IPS-15b (cell line): ENCODE measurements around the gene ATMIN.

Experiments
- H3K27me3 ChIP-seq: one replicate; pipeline ENCODE4 v1.6.1; 2013; ENCODE audit warnings: low read length; ENCODE audit not compliant: control insufficient read depth, insufficient read depth
- H3K36me3 ChIP-seq: one replicate; pipeline ENCODE4 v1.6.1; 2013; ENCODE audit warnings: low read length; ENCODE audit not compliant: control insufficient read depth, insufficient read depth
- H3K4me1 ChIP-seq: one replicate; pipeline ENCODE4 v1.6.1; 2013; ENCODE audit warnings: mild to moderate bottlenecking, low read length; ENCODE audit not compliant: control insufficient read depth, insufficient read depth
- H3K4me3 ChIP-seq: one replicate; pipeline ENCODE4 v1.5.1; 2013; ENCODE audit warnings: low read depth, low read length
- H3K9ac ChIP-seq: one replicate; pipeline ENCODE4 v1.6.1; 2013; ENCODE audit warnings: low read depth, mild to moderate bottlenecking, low read length
- H3K9me3 ChIP-seq: one replicate; pipeline ENCODE4 v1.6.1; 2013; ENCODE audit warnings: mild to moderate bottlenecking, low read length; ENCODE audit not compliant: control insufficient read depth, insufficient read depth

Gene ATMIN

DNA sequence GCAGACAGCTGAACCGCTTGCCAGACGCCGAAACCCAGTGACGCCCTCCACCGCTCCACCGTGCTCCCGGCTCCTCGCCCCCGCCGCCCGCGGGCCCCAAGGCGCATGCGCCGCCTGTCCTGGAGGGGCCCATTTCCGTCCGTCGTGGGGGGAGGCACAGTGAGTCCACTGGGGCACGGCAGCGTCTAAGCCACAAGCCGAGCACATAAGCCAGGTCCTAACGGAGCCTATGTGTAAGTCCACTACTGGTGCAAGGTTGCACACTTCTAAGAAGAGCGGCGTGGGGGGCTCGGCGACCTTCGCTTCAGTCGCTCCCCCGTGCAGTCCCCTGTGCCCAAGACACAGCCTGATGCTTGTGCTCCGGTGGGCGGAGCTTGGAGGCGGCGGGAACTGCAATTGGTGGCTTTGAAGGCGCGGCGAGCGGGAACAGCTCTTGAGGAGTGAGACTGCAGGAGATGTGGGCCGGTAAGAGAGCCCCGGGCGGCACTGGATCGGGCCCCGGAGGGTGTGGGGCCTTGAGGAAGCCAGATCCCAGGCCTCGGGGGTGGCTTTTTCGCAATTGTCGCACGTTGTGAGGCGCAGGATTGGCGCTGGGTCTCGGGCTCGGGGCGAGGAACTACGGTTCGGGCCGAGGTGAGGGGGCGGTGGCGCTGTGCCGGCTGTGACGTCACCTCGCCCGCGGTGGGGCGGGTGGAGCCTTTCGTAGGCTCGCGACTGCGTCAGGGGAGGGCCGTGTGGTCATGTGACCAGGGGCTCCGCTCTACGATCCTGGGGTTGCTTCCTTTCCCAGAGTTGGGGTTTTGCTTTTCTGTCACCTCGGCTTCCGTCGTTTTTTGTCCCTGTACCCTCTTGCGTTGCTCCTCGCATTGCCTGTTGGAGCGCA is 28.6 kb upstream of the ATMIN start, which contains the start of the genes CENPN and CMC2:
Gene CENPN (plus strand): TSS at position 402 of the 883 bp plus-strand sequence. CDS start 4,726 bp downstream, outside the sequence.
Gene CMC2 (minus strand): TSS at position 73 of the 883 bp plus-strand sequence. CDS start 9,491 bp downstream, outside the sequence.
- no peaks in the 10 kb centered on the region for H3K4me1 ChIP-seq
- peak within 1 kb of the TSS; percentile 99 for H3K9ac ChIP-seq
- no peaks in the 10 kb centered on the region for H3K27me3 ChIP-seq
- H3K36me3 ChIP-seq = no peaks in the 10 kb centered on the region
- no peaks in the 10 kb centered on the region for H3K9me3 ChIP-seq
- H3K4me3 ChIP-seq = peak within 1 kb of the TSS; percentile 84

GRCh38 chr16:81008505-81008789 is 27.2 kb upstream of the ATMIN start:
- Histone ChIP-seq H3K4me3 (peak overlapping the region; percentile 84), H3K9me3 (no peaks in the 10 kb centered on the region), H3K4me1 (no peaks in the 10 kb centered on the region), H3K9ac (peak overlapping the region; percentile 99), H3K36me3 (peaks cover 4% of the 10 kb centered on the region), H3K27me3 (no peaks in the 10 kb centered on the region)

DNA sequence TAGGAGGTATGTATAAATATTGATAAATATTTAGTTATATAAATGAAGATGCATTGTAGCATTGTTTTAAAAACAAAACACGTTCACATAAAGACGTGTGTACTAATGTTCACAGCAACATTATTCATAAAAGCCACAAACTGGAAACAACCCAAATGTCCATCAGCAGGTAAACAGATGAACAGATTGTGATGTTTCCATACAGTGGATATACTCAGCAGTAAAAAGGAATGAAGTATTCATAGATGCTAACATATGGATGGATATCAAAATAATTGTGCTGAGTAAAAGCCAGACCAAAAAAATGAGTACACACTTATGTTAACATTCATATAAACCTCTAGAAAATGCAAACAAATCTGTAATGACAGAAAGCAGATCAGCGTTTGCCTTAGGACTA is 22.7 kb upstream of the ATMIN start:
- H3K9me3 ChIP-seq = no peaks in the 10 kb centered on the region
- no peaks in the 10 kb centered on the region for H3K4me1 ChIP-seq
- H3K4me3 ChIP-seq = no peak overlapping the region
- no peak overlapping the region for H3K9ac ChIP-seq
- no peaks in the 10 kb centered on the region for H3K27me3 ChIP-seq
- peaks cover 13% of the 10 kb centered on the region for H3K36me3 ChIP-seq

DNA sequence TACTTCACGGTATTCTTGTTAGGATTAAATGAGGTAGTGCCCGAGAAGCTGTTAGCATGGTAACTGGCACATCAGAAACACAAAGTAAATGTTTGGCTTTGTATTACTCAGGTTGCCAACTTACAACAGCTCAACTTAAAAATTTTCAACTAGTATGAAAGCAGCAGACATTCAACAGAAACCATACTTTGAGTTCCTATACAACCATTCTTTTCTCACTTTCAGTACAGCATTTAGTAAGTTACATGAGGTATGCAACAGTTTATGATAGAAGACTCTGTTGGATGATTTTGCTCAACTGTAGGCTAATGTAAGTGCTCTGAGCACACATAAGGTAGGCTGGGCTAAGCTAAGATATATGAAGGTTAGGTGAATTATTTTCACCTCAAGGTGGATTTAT is 21.0 kb upstream of the ATMIN start:
- H3K4me3 ChIP-seq = no peak overlapping the region
- no peaks in the 10 kb centered on the region for H3K4me1 ChIP-seq
- H3K36me3 ChIP-seq = peaks cover 17% of the 10 kb centered on the region
- H3K9ac ChIP-seq = no peak overlapping the region
- H3K9me3 ChIP-seq = no peaks in the 10 kb centered on the region
- no peaks in the 10 kb centered on the region for H3K27me3 ChIP-seq

GRCh38 chr16:81018496-81018895 is 17.1 kb upstream of the ATMIN start:
- Histone ChIP-seq H3K9me3 (no peaks in the 10 kb centered on the region), H3K36me3 (peaks cover 32% of the 10 kb centered on the region), H3K9ac (no peak overlapping the region), H3K4me1 (no peaks in the 10 kb centered on the region), H3K27me3 (no peaks in the 10 kb centered on the region), H3K4me3 (no peak overlapping the region)

GRCh38 chr16:81026429-81026828 is 9.2 kb upstream of the ATMIN start:
- no peaks in the 10 kb centered on the region for H3K27me3 ChIP-seq
- no peak overlapping the region for H3K4me3 ChIP-seq
- no peaks in the 10 kb centered on the region for H3K9me3 ChIP-seq
- no peak overlapping the region for H3K9ac ChIP-seq
- H3K36me3 ChIP-seq = peaks cover 26% of the 10 kb centered on the region
- no peaks in the 10 kb centered on the region for H3K4me1 ChIP-seq

GRCh38 chr16:81029930-81030604 is 5.6 kb upstream of the ATMIN start:
- H3K27me3 ChIP-seq = no peaks in the 10 kb centered on the region
- H3K4me1 ChIP-seq = no peaks in the 10 kb centered on the region
- no peak overlapping the region for H3K9ac ChIP-seq
- H3K4me3 ChIP-seq = no peak overlapping the region
- peaks cover 18% of the 10 kb centered on the region for H3K36me3 ChIP-seq
- H3K9me3 ChIP-seq = no peaks in the 10 kb centered on the region

- Histone ChIP-seq H3K4me3 (peak overlapping the region; percentile 62), H3K9ac (peak overlapping the region; percentile 60), H3K27me3 (no peaks in the 10 kb centered on the region), H3K9me3 (no peaks in the 10 kb centered on the region), H3K36me3 (peaks cover 7% of the 10 kb centered on the region), H3K4me1 (no peaks in the 10 kb centered on the region)
Measured at GRCh38 chr16:81035975-81036750, 521 bp downstream of the ATMIN start.

DNA sequence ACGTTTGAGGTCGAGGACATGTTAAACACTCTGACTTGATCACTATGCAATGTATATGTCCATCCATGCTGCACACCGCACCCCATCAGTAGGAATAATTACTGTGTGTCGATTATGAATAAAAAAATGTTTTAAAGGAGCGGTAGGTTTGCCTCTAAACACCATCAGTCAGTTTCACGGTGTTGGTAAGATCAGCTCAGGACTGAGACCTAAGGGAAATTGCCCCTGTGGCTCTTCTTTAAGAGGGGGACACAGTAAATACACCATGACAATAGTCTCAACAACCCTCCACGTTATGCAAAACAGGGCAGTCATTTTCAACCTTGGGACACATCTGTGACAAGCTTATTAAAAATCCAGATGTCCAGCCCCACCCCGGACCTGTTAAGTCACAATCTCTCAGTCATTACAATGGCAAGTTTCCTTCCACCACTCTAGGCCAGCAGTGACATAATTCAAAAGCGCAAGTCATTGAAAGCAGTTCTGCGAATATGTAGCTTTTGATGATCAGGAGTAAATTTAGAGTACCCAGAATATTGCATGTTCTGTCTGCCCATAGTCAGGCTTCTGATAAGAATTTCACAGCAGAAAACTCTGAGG is 1.2 kb downstream of the ATMIN start:
- peak overlapping the region; percentile 62 for H3K4me3 ChIP-seq

GRCh38 chr16:81040131-81040530 is 4.5 kb downstream of the ATMIN start:
- Histone ChIP-seq H3K4me3 (no peak overlapping the region), H3K9ac (no peak overlapping the region), H3K9me3 (no peaks in the 10 kb centered on the region), H3K36me3 (peaks cover 8% of the 10 kb centered on the region), H3K27me3 (no peaks in the 10 kb centered on the region), H3K4me1 (no peaks in the 10 kb centered on the region)

More for the DNA sequence above, 1.2 kb downstream of the ATMIN start:
- Histone ChIP-seq H3K9ac (peak overlapping the region; percentile 60), H3K36me3 (peaks cover 7% of the 10 kb centered on the region), H3K9me3 (no peaks in the 10 kb centered on the region), H3K27me3 (no peaks in the 10 kb centered on the region), H3K4me1 (no peaks in the 10 kb centered on the region)

DNA sequence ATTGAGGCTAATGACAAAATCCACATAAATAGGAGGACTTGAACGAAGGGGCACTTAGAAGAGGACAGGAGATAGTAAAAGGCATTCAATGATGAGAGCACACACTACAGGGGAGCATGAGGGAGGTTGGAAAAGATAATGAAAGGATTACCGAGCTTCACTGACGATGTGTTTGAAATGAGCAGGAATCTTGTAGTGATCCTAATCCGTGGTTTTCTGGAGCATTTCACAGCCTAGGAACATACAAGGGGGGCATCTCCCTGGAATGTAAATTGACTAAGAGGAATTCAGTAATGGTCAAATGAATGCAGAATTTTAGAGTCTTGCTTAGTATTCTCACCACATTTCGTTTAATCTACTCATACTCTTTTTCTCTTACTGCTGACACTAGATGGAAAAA is 5.2 kb downstream of the ATMIN start:
- Histone ChIP-seq H3K9me3 (no peaks in the 10 kb centered on the region), H3K36me3 (peaks cover 8% of the 10 kb centered on the region), H3K4me3 (no peak overlapping the region), H3K9ac (no peak overlapping the region), H3K27me3 (no peaks in the 10 kb centered on the region), H3K4me1 (no peaks in the 10 kb centered on the region)
